ENCODE measurements around the gene TUT4.

The TUT4 gene

GRCh38 chr1:52403566-52404115 is 149.3 kb downstream of the TUT4 start:
- DNase-seq (ENCODE audit: low spot score), result peak; percentile 70

GRCh38 chr1:52402860-52403240 is 150.0 kb downstream of the TUT4 start:
- DNase-seq (ENCODE audit: low spot score), result no peak

- DNase-seq (ENCODE audit: low spot score), result no peak
These were observed 152.8 kb downstream of the TUT4 start for GRCh38 chr1:52400131-52400530.

- DNase-seq (ENCODE audit: low spot score), result no peak
These were observed 153.3 kb downstream of the TUT4 start for GRCh38 chr1:52399629-52400028.

GRCh38 chr1:52393174-52393573 is 159.7 kb downstream of the TUT4 start:
- no peak for DNase-seq (ENCODE audit: low spot score)

- no peak for DNase-seq (ENCODE audit: low spot score)
These were observed 166.4 kb downstream of the TUT4 start for GRCh38 chr1:52386458-52386857.

GRCh38 chr1:52385376-52385775 is 167.5 kb downstream of the TUT4 start:
- no peak for DNase-seq (ENCODE audit: low spot score)
